B cell (primary cell): ENCODE measurements around the gene AOPEP. TPM values are rescaled to one million over a fixed set of nuclear protein-coding genes. Genes with fewer than 3 reads are reported as not detected.

Experiments used
- ATAC-seq: fragments of 200-7000 bp; cut with Tn5 transposase; one replicate; pipeline ENCODE4 v1.10.0; 2021; ENCODE audit warnings: low read depth, mild to moderate bottlenecking, moderate number of reproducible peaks, moderate library complexity
- CTCF ChIA-PET: fragments of 350-600 bp; sonication (Branson Sonifier 250); formaldehyde crosslinking; loops from one replicate; lab custom pipeline; 2021; ENCODE audit warnings: antibody characterized with exemption, inconsistent platforms; lab: Charles Lee
- POLR2A ChIA-PET: fragments of 350-600 bp; sonication (Branson Sonifier 250); formaldehyde crosslinking; loops from one replicate; lab custom pipeline; 2021; ENCODE audit warnings: antibody characterized with exemption; lab: Charles Lee
- DNase-seq: peaks from one replicate; pipeline ENCODE4 v3.0.0; 2013
- H2AFZ ChIP-seq: 2 replicates; pipeline ENCODE4 v1.6.1; 2012; ENCODE audit warnings: mild to moderate bottlenecking, low read depth, low read length; ENCODE audit not compliant: insufficient read depth, poor library complexity, severe bottlenecking
- H3K27ac ChIP-seq, 2 donors: 1 replicate in 1 of 2; 2 replicates in 1 of 2; pipeline ENCODE4 v1.5.1; 2012 to 2013; ENCODE audit warnings: low read length in 2 of 2, mild to moderate bottlenecking in 2 of 2, moderate library complexity in 1 of 2
- H3K27me3 ChIP-seq, 4 experiments: fragments of 200-600 bp in 1 of 4; sonication (generic) in 1 of 4; replicated peaks in 1 of 4; 1 replicate in 2 of 4; 2 replicates in 2 of 4; pipeline versions ENCODE4 v1.6.1 to v1.7.0; 2013 to 2016; ENCODE audit warnings: low read length in 3 of 4, mild to moderate bottlenecking in 2 of 4, mixed read lengths in 1 of 4, moderate library complexity in 1 of 4; ENCODE audit not compliant: insufficient read depth in 4 of 4, control insufficient read depth in 3 of 4; ENCODE audit errors: control extremely low read depth in 1 of 4
- H3K36me3 ChIP-seq, 2 experiments: replicated peaks in 1 of 2; 1 replicate in 1 of 2; 2 replicates in 1 of 2; pipeline versions ENCODE4 v1.6.1 to v1.7.1; 2013; ENCODE audit warnings: low read length in 1 of 2; ENCODE audit not compliant: insufficient read depth in 2 of 2, control insufficient read depth in 1 of 2; ENCODE audit errors: control extremely low read depth in 1 of 2, extremely low read depth in 1 of 2
- H3K4me1 ChIP-seq, 2 donors: fragments of 200-600 bp in 1 of 2; sonication (generic) in 1 of 2; 1 replicate in 1 of 2; 2 replicates in 1 of 2; pipeline versions ENCODE4 v1.5.1 to v1.6.1; 2013 to 2017; ENCODE audit warnings: low read length in 2 of 2; ENCODE audit not compliant: control insufficient read depth in 2 of 2, insufficient read depth in 2 of 2
- H3K4me2 ChIP-seq: replicated peaks from 2 replicates; pipeline ENCODE3; 2012; ENCODE audit warnings: mild to moderate bottlenecking, low read depth, low read length; ENCODE audit not compliant: poor library complexity, severe bottlenecking
- H3K4me3 ChIP-seq, 5 experiments: fragments of 200-600 bp in 1 of 5; sonication (generic) in 1 of 5; 1 replicate in 3 of 5; 2 replicates in 2 of 5; pipeline versions ENCODE4 v1.5.1 to v1.7.0; 2011 to 2016; ENCODE audit warnings: low read length in 4 of 5, mild to moderate bottlenecking in 4 of 5, low read depth in 2 of 5, control low read depth in 1 of 5, moderate library complexity in 1 of 5; ENCODE audit not compliant: insufficient read depth in 1 of 5; ENCODE audit errors: control extremely low read depth in 1 of 5, extremely low read depth in 1 of 5
- H3K79me2 ChIP-seq: fragments of 200-600 bp; sonication (generic); one replicate; pipeline ENCODE4 v1.6.0; 2016; ENCODE audit warnings: low read length; ENCODE audit not compliant: control insufficient read depth, insufficient read depth
- H3K9ac ChIP-seq: fragments of 200-600 bp; sonication (generic); 2 replicates; pipeline ENCODE4 v1.6.1; 2017; ENCODE audit warnings: mild to moderate bottlenecking, low read length, moderate library complexity
- H3K9me3 ChIP-seq, 3 donors: one replicate each; pipeline versions ENCODE4 v1.6.1 to v1.7.1; 2013; ENCODE audit warnings: low read length in 2 of 3; ENCODE audit not compliant: control insufficient read depth in 2 of 3, insufficient read depth in 1 of 3; ENCODE audit errors: control extremely low read depth in 1 of 3
- H4K20me1 ChIP-seq: 2 replicates; pipeline ENCODE4 v1.6.0; 2012; ENCODE audit warnings: mild to moderate bottlenecking, low read length; ENCODE audit not compliant: insufficient read depth, control insufficient read depth, poor library complexity, severe bottlenecking
- H3K27ac Mint-ChIP-seq: one replicate; pipeline ENCODE4 v1.8.0; 2021; ENCODE audit warnings: mixed read lengths
- H3K27me3 Mint-ChIP-seq: one replicate; pipeline ENCODE4 v1.8.0; 2021; ENCODE audit warnings: mixed read lengths
- H3K4me1 Mint-ChIP-seq: one replicate; pipeline ENCODE4 v1.8.0; 2021; ENCODE audit warnings: mixed read lengths
- H3K4me3 Mint-ChIP-seq: one replicate; pipeline ENCODE4 v1.8.0; 2021; ENCODE audit warnings: mixed read lengths
- H3K9me3 Mint-ChIP-seq: one replicate; pipeline ENCODE4 v1.8.0; 2022; ENCODE audit warnings: mixed read lengths; ENCODE audit not compliant: insufficient read depth
- CTCF ChIP-seq: fragments of 200-600 bp; IDR thresholded peaks from one replicate; pipeline ENCODE4 v1.8.0; 2022; ENCODE audit warnings: antibody characterized with exemption, mild to moderate bottlenecking
- EZH2 ChIP-seq: IDR thresholded peaks from 2 replicates; pipeline ENCODE4 v1.6.1; 2012; ENCODE audit warnings: borderline replicate concordance, low read depth, mild to moderate bottlenecking, moderate library complexity, low read length; ENCODE audit not compliant: insufficient read depth, poor library complexity, severe bottlenecking
- WGBS: methylation state at CpG from one replicate; pipeline ENCODE4 v1.1.5; 2013; ENCODE audit warnings: missing lambda C conversion rate; ENCODE audit not compliant: insufficient coverage; 5-methylcytosine and 5-hydroxymethylcytosine counted together
- intact Hi-C: fragments of 100-400 bp; cut with micrococcal nuclease; formaldehyde crosslinking; loops from one replicate; pipeline ENCODE4 v1.10.0; 2022
- polyA plus RNA-seq: library from polyadenylated mRNA; depleted of rRNA; stranded (reverse); fragments of >200 nt; gene quantifications from 2 replicates; pipeline ENCODE4 v1.2.3, GENCODE V29; 2012
- total RNA-seq, 2 donors: library from RNA; stranded (reverse); fragments of 120-200 nt in 1 of 2; gene quantifications; 1 replicate in 1 of 2; 2 replicates in 1 of 2; pipeline versions ENCODE4 v1.2.3 to v1.2.4, GENCODE V29; 2013 to 2022

AOPEP gene
- total and polyA plus RNA-seq, 2 donors (not counting 1 experiment from before 2014, with no cell fraction given): 5.1 to 35.8 TPM

- H3K9me3 ChIP-seq: no peaks in the 10 kb centered on the region
- H4K20me1 ChIP-seq: no peaks in the 10 kb centered on the region
- no peaks in the 10 kb centered on the region for H3K27me3 Mint-ChIP-seq
- H3K9me3 Mint-ChIP-seq: no peaks in the 10 kb centered on the region
- peaks cover 0 to 5% of the 10 kb centered on the region in 2 donors for H3K4me1 ChIP-seq
- peaks cover 1 to 22% of the 10 kb centered on the region in 2 experiments for H3K36me3 ChIP-seq
- no peak overlapping the region for H3K9ac ChIP-seq
- H3K4me3 ChIP-seq: no peak overlapping the region
- H3K79me2 ChIP-seq: no peaks in the 10 kb centered on the region
- DNase-seq: no peak
- H3K4me2 ChIP-seq: no peak overlapping the region
- CTCF ChIA-PET: no interaction called here
- H3K27me3 ChIP-seq: no peaks in the 10 kb centered on the region
- no peak for TF ChIP-seq CTCF
- no peak for TF ChIP-seq EZH2
- no peak for ATAC-seq
- WGBS: 100% methylated on average over 1 of the region's 3 CpGs
- H2AFZ ChIP-seq: no peak overlapping the region
- intact Hi-C loops: no loop called here
- H3K27ac ChIP-seq: no peak overlapping the region
- no peak overlapping the region for H3K27ac Mint-ChIP-seq
- H3K4me3 Mint-ChIP-seq: no peak overlapping the region
- no peaks in the 10 kb centered on the region for H3K4me1 Mint-ChIP-seq
- POLR2A ChIA-PET: no interaction called here
These were observed 71.7 kb downstream of the AOPEP start for GRCh38 chr9:94798201-94798600.

- Histone ChIP-seq H3K79me2 (no peaks in the 10 kb centered on the region), H3K4me1 (peaks cover 0 to 5% of the 10 kb centered on the region in 2 donors), H3K4me2 (no peak overlapping the region), H2AFZ (no peak overlapping the region), H4K20me1 (no peaks in the 10 kb centered on the region), H3K9me3 (no peaks in the 10 kb centered on the region), H3K36me3 (peaks cover 1 to 22% of the 10 kb centered on the region in 2 experiments), H3K9ac (no peak overlapping the region), H3K4me3 (no peak overlapping the region), H3K27ac (no peak overlapping the region), H3K27me3 (no peaks in the 10 kb centered on the region)
- TF ChIP-seq CTCF (no peak), EZH2 (no peak)
- Mint-ChIP-seq H3K9me3 (no peaks in the 10 kb centered on the region), H3K27me3 (no peaks in the 10 kb centered on the region), H3K4me1 (no peaks in the 10 kb centered on the region), H3K27ac (no peak overlapping the region), H3K4me3 (no peak overlapping the region)
- intact Hi-C loops: no loop called here
- ATAC-seq: no peak
- WGBS: no CpG with 5 or more reads among the region's 2 CpGs
- DNase-seq: no peak
- CTCF ChIA-PET: no interaction called here
- POLR2A ChIA-PET: no interaction called here
These were observed 72.2 kb downstream of the AOPEP start for GRCh38 chr9:94798708-94799107.
